ENCODE measurements around the gene SETBP1. TPM values are rescaled to one million over a fixed set of nuclear protein-coding genes. Genes with fewer than 3 reads are reported as not detected.

SETBP1 gene
- total RNA-seq, 4 donors from 2014 or later = 26.2 to 40.8 (median 33.6) TPM

DNA sequence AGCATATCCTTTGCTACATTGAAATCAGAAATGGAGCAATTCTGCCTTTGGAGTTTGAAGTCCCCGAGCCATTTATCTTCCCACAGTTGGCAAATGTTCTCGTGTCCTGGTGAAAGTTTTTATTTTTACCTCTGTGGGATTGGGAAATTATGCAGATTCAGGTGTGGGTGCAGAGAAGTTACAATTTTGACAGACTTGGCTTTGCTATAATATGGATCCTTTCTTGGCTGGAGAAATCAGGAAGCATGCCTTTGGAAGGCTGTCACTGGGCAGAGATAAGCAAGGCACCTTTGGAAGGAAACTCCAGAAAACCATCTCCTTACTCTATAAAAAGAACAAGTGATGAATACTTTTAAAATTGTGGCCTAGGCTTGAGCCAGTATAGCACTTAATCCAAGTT is 278.3 kb downstream of the SETBP1 start:
- peaks cover 0 to 4% (median 0%) of the 10 kb centered on the region in 4 donors for H3K4me1 ChIP-seq
- H3K9me3 ChIP-seq = no peaks in the 10 kb centered on the region
- DNase-seq (ENCODE audit: low spot score in 2 of 2) = no peak
- TF ChIP-seq CTCF (IDR thresholded peaks at IDR 0.05) (no peak), POLR2A (IDR thresholded peaks at IDR 0.05) (no peak), EP300 (IDR thresholded peaks at IDR 0.05) (no peak)
- no peak overlapping the region for H3K4me3 ChIP-seq
- H3K27ac ChIP-seq = no peak overlapping the region
- 70 to 86% methylated on average over 2 of the region's 2 CpGs for WGBS, 2 donors
- H3K27me3 ChIP-seq = no peaks in the 10 kb centered on the region
- no peaks in the 10 kb centered on the region for H3K36me3 ChIP-seq

GRCh38 chr18:44960580-44960979 is 279.9 kb downstream of the SETBP1 start:
- 91 to 95% methylated on average over 2 of the region's 2 CpGs for whole genome bisulfite sequencing, 2 donors
- no peaks in the 10 kb centered on the region for H3K27me3 ChIP-seq
- no peak overlapping the region for H3K4me3 ChIP-seq
- no peaks in the 10 kb centered on the region for H3K36me3 ChIP-seq
- DNase-seq (ENCODE audit: low spot score in 2 of 2) = no peak
- peaks cover 0 to 4% (median 0%) of the 10 kb centered on the region in 4 donors for H3K4me1 ChIP-seq
- no peaks in the 10 kb centered on the region for H3K9me3 ChIP-seq
- TF ChIP-seq POLR2A (IDR thresholded peaks at IDR 0.05) (no peak), CTCF (IDR thresholded peaks at IDR 0.05) (no peak), EP300 (IDR thresholded peaks at IDR 0.05) (no peak)
- no peak overlapping the region for H3K27ac ChIP-seq

GRCh38 chr18:44961288-44961995 is 280.8 kb downstream of the SETBP1 start:
- Histone ChIP-seq H3K9me3 (no peaks in the 10 kb centered on the region), H3K27ac (no peak overlapping the region), H3K4me3 (no peak overlapping the region), H3K36me3 (no peaks in the 10 kb centered on the region), H3K27me3 (no peaks in the 10 kb centered on the region), H3K4me1 (peaks cover 0 to 4% (median 0%) of the 10 kb centered on the region in 4 donors)
- no peak for DNase-seq (ENCODE audit: low spot score in 2 of 2)
- no peak for TF ChIP-seq POLR2A (IDR thresholded peaks at IDR 0.05)
- TF ChIP-seq CTCF (IDR thresholded peaks at IDR 0.05) = no peak
- TF ChIP-seq EP300 (IDR thresholded peaks at IDR 0.05) = no peak
- WGBS, 2 donors = 86 to 88% methylated on average over 3 of the region's 3 CpGs

DNA sequence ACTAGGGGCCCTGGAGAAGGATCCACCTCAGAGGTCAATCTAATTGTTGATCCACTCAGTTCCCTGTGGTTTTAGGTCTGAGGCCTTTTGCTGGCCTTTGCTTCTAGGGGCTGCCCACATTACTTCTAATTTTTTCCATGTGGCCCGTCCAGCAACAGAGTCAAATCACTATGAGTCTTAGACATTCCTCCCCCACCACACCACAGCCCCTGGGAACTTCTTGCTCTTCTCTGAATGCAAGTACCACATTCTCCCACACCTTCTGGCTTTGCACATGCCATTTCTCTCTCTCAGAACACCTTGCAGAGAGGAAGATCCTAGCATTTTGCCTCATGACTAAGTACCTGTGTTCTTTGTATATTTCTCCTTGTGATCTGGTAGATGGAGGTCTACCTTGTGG is 286.9 kb downstream of the SETBP1 start:
- H3K27ac ChIP-seq = no peak overlapping the region
- no peaks in the 10 kb centered on the region for H3K9me3 ChIP-seq
- DNase-seq (ENCODE audit: low spot score in 2 of 2) = no peak
- H3K36me3 ChIP-seq = no peaks in the 10 kb centered on the region
- no peaks in the 10 kb centered on the region for H3K27me3 ChIP-seq
- H3K4me3 ChIP-seq = no peak overlapping the region
- no peak for TF ChIP-seq CTCF (IDR thresholded peaks at IDR 0.05)
- no peak for TF ChIP-seq POLR2A (IDR thresholded peaks at IDR 0.05)
- TF ChIP-seq EP300 (IDR thresholded peaks at IDR 0.05) = no peak
- peaks cover 0 to 17% (median 2%) of the 10 kb centered on the region in 4 donors for H3K4me1 ChIP-seq
- 71 to 74% methylated on average over 1 of the region's 1 CpG for WGBS, 2 donors

GRCh38 chr18:44968336-44968735 is 287.6 kb downstream of the SETBP1 start:
- no peak for DNase-seq (ENCODE audit: low spot score in 2 of 2)
- H3K4me1 ChIP-seq = peaks cover 0 to 17% (median 2%) of the 10 kb centered on the region in 4 donors
- H3K9me3 ChIP-seq = no peaks in the 10 kb centered on the region
- no peaks in the 10 kb centered on the region for H3K27me3 ChIP-seq
- no peak overlapping the region for H3K27ac ChIP-seq
- no peak overlapping the region for H3K4me3 ChIP-seq
- no peaks in the 10 kb centered on the region for H3K36me3 ChIP-seq
- TF ChIP-seq EP300 (IDR thresholded peaks at IDR 0.05) (no peak), CTCF (IDR thresholded peaks at IDR 0.05) (no peak), POLR2A (IDR thresholded peaks at IDR 0.05) (no peak)
- 83 to 90% methylated on average over 2 of the region's 2 CpGs for WGBS, 2 donors
